GM12892 (cell line): ENCODE measurements around the gene CLDN19.

ENCODE experiments used
- POLR2A ChIP-seq: IDR thresholded peaks from 2 replicates; pipeline ENCODE4 v1.6.1; 2011; ENCODE audit warnings: low read depth, low read length, control low read depth
- POLR2AphosphoS5 ChIP-seq: IDR thresholded peaks from 2 replicates; pipeline ENCODE4 v1.6.1; 2011; ENCODE audit warnings: low read depth, low read length, control low read depth

DNA sequence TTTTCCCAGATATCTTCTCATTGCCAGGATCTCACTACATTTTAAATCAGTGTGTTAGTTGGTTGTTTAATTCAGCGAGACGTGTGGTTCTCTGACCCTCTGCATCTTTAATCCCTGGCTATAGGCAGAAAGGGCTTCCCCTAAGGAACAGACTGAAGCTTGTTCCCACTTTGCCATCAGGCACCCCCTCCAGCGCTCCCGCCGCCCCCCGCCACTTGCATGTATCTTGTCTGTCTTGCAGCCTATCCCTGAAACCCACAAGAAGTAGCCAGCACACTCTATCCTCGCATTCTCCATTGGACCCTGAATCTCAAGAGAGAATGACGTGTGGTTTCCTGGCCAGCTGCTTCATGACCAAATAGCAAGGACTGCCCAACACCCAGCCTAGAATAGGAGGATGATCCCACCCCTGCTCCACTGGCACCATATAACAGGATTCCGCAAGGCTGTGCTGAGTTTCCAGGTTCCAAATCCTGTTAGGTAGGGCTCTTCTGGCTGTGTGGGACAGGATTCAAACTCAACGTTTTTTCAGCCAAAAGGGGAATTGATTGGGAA lies 7.8 kb downstream of the CLDN19 start:
- TF ChIP-seq POLR2AphosphoS5 (no peak), POLR2A (no peak)
